ENCODE data around the gene SMPX.

- TF ChIP-seq EZH2phosphoT487 (IDR thresholded peaks at IDR 0.05; ENCODE audit: borderline replicate concordance, low read depth, low read length) (no peak), CTCF (conservative IDR thresholded peaks at IDR 0.05; ENCODE audit: low read length) (no peak)
Measured at GRCh38 chrX:21711129-21711847, 46.6 kb downstream of the SMPX start.
